HepG2 (cell line): Measurements from ENCODE around the gene MED23. TPM values are rescaled to one million over a fixed set of nuclear protein-coding genes. Genes with fewer than 3 reads are reported as not detected.

Experiments used
- ATAC-seq: fragments of 200-7000 bp; cut with Tn5 transposase; 3 replicates; pipeline ENCODE4 v1.9.1; 2020; ENCODE audit warnings: mild to moderate bottlenecking, moderate library complexity
- BruUV-seq: library from RNA; stranded (reverse); fragments of 400-500 nt; replicated peaks from 2 replicates; lab custom pipeline; 2021; lab: Mats Ljungman, UMichigan
- CTCF ChIA-PET: fragments of 300-600 bp; formaldehyde crosslinking; extraction: SDS; loops from one replicate; lab custom pipeline; 2021; ENCODE audit warnings: low total read pairs, inconsistent platforms, low intra/inter-chr PET ratio; lab: Yijun Ruan, JAX
- POLR2A ChIA-PET: fragments of 350-600 bp; sonication (Branson Sonifier 250); formaldehyde crosslinking; loops from one replicate; lab custom pipeline; 2020; ENCODE audit warnings: antibody characterized with exemption, inconsistent platforms; lab: Yijun Ruan, JAX
- DNase-seq: peaks from one replicate; pipeline ENCODE4 v3.0.0-alpha.2; 2015; ENCODE audit warnings: low spot score
- FAIRE-seq: peaks from 3 replicates; lab custom pipeline; 2011; peaks lifted over from hg19 to GRCh38; lab: Jason Lieb, UNC
- H2AFZ ChIP-seq: one replicate; pipeline ENCODE4 v1.6.1; 2011; ENCODE audit warnings: low read length, inconsistent platforms
- H3K27ac ChIP-seq: fragments of 300-600 bp; 3 replicates; pipeline ENCODE4 v1.8.0; 2011; ENCODE audit warnings: mixed run types, mild to moderate bottlenecking, mixed read lengths, low read length, inconsistent platforms; ENCODE audit not compliant: insufficient read depth; ENCODE audit errors: extremely low read length
- H3K27me3 ChIP-seq, 2 experiments: fragments of 200-600 bp in 1 of 2; 2 replicates in 1 of 2; 3 replicates in 1 of 2; pipeline versions ENCODE4 v1.6.0 to v1.8.0; 2011; ENCODE audit warnings: low read length in 2 of 2, mild to moderate bottlenecking in 2 of 2, moderate library complexity in 2 of 2, inconsistent platforms in 1 of 2; ENCODE audit not compliant: insufficient read depth in 2 of 2, control insufficient read depth in 1 of 2
- H3K36me3 ChIP-seq, 2 experiments: fragments of 200-600 bp in 1 of 2; replicated peaks in 1 of 2; 2 replicates in 1 of 2; 3 replicates in 1 of 2; pipeline versions ENCODE4 v1.5.1 to v1.8.0; 2011; ENCODE audit warnings: low read length in 2 of 2, inconsistent platforms in 1 of 2; ENCODE audit not compliant: insufficient read depth in 2 of 2, control insufficient read depth in 1 of 2
- H3K4me1 ChIP-seq: 2 replicates; pipeline ENCODE4 v1.5.1; 2012; ENCODE audit warnings: low read length, inconsistent platforms; ENCODE audit not compliant: insufficient read depth
- H3K4me2 ChIP-seq: 2 replicates; pipeline ENCODE4 v1.6.0; 2011; ENCODE audit warnings: low read depth, low read length, inconsistent platforms
- H3K4me3 ChIP-seq, 3 experiments: fragments of 200-600 bp in 1 of 3; sonication (generic), shearing (Covaris generic) in 1 of 3; replicated peaks in 1 of 3; 2 replicates each; pipeline ENCODE4 v1.5.1; 2011 to 2016; ENCODE audit warnings: low read length in 3 of 3, inconsistent platforms in 2 of 3, low read depth in 2 of 3, mild to moderate bottlenecking in 2 of 3, control low read depth in 1 of 3, mixed read lengths in 1 of 3; ENCODE audit not compliant: insufficient read depth in 1 of 3
- H3K79me2 ChIP-seq: one replicate; pipeline ENCODE4 v1.6.1; 2011; ENCODE audit warnings: low read length, inconsistent platforms; ENCODE audit not compliant: insufficient read depth
- H3K9ac ChIP-seq: 2 replicates; pipeline ENCODE4 v1.6.0; 2011; ENCODE audit warnings: mild to moderate bottlenecking, low read depth, low read length, inconsistent platforms; ENCODE audit not compliant: insufficient read depth
- H3K9me3 ChIP-seq: 2 replicates; pipeline ENCODE4 v1.5.1; 2012; ENCODE audit warnings: mild to moderate bottlenecking, low read length
- H4K20me1 ChIP-seq: 2 replicates; pipeline ENCODE4 v1.6.0; 2011; ENCODE audit warnings: inconsistent platforms, mild to moderate bottlenecking, low read length, moderate library complexity; ENCODE audit not compliant: insufficient read depth
- AKAP8 ChIP-seq: sonication (generic); formaldehyde crosslinking; IDR thresholded peaks from 2 replicates; pipeline ENCODE4 v1.5.1; 2020; ENCODE audit warnings: mild to moderate bottlenecking, missing genetic modification reagents
- CENPX ChIP-seq: sonication (generic); formaldehyde crosslinking; IDR thresholded peaks from 2 replicates; pipeline ENCODE4 v1.9.0; 2021; ENCODE audit warnings: mild to moderate bottlenecking, missing genetic modification reagents, moderate library complexity
- CREM ChIP-seq, 2 experiments: sonication (generic) in 1 of 2; formaldehyde crosslinking in 1 of 2; IDR thresholded peaks; 2 replicates each; pipeline versions ENCODE4 v1.4.0 to v1.6.1; 2016 to 2020; ENCODE audit warnings: antibody characterized with exemption in 1 of 2, mild to moderate bottlenecking in 1 of 2, missing genetic modification reagents in 1 of 2
- ESRRA ChIP-seq: sonication (generic); formaldehyde crosslinking; IDR thresholded peaks from 2 replicates; pipeline ENCODE4 v1.5.1; 2020; ENCODE audit warnings: mild to moderate bottlenecking, low read depth, missing genetic modification reagents
- FLYWCH1 ChIP-seq: sonication (generic); formaldehyde crosslinking; IDR thresholded peaks from 2 replicates; pipeline ENCODE4 v1.8.1; 2023; ENCODE audit warnings: mild to moderate bottlenecking, missing genetic modification reagents
- GTF2F1 ChIP-seq: fragments of 150-350 bp; IDR thresholded peaks from 2 replicates; pipeline ENCODE4 v1.6.1; 2014; ENCODE audit warnings: low read length
- ISX ChIP-seq: sonication (generic); formaldehyde crosslinking; conservative IDR thresholded peaks from 2 replicates; pipeline ENCODE4 v1.5.0; 2020; ENCODE audit warnings: missing genetic modification reagents
- JARID2 ChIP-seq: sonication (generic); formaldehyde crosslinking; IDR thresholded peaks from 2 replicates; pipeline ENCODE4 v1.8.1; 2023; ENCODE audit warnings: missing genetic modification reagents, inconsistent platforms; ENCODE audit not compliant: insufficient replicate concordance
- KDM3A ChIP-seq: IDR thresholded peaks from 2 replicates; pipeline ENCODE4 v1.6.1; 2018; ENCODE audit warnings: low read depth, missing compliant biosample characterization
- MIER2 ChIP-seq: IDR thresholded peaks from 2 replicates; pipeline ENCODE4 v1.6.1; 2016; ENCODE audit warnings: missing biosample characterization, missing genetic modification reagents
- NFIB ChIP-seq: sonication (generic); formaldehyde crosslinking; IDR thresholded peaks from 2 replicates; pipeline ENCODE4 v1.9.0; 2021; ENCODE audit warnings: missing genetic modification reagents, mild to moderate bottlenecking, borderline replicate concordance
- RFXAP ChIP-seq: sonication (generic); formaldehyde crosslinking; IDR thresholded peaks from 2 replicates; pipeline ENCODE4 v1.4.0; 2020; ENCODE audit warnings: missing genetic modification reagents, borderline replicate concordance
- RORA ChIP-seq: sonication (generic); formaldehyde crosslinking; IDR thresholded peaks from 2 replicates; pipeline ENCODE4 v1.5.0; 2020; ENCODE audit warnings: mild to moderate bottlenecking, missing genetic modification reagents, moderate library complexity
- TBL1XR1 ChIP-seq: fragments of 150-350 bp; IDR thresholded peaks from 2 replicates; pipeline ENCODE4 v1.6.1; 2014; ENCODE audit warnings: borderline replicate concordance, low read length; ENCODE audit not compliant: partially characterized antibody
- TSC22D2 ChIP-seq: sonication (generic); formaldehyde crosslinking; IDR thresholded peaks from 2 replicates; pipeline ENCODE4 v1.5.1; 2020; ENCODE audit warnings: missing genetic modification reagents, mild to moderate bottlenecking, borderline replicate concordance
- ZKSCAN5 ChIP-seq: sonication (generic); formaldehyde crosslinking; IDR thresholded peaks from 2 replicates; pipeline ENCODE4 v1.5.1; 2020; ENCODE audit warnings: mild to moderate bottlenecking, missing genetic modification reagents
- ZNF205 ChIP-seq: IDR thresholded peaks from 2 replicates; pipeline ENCODE4 v1.6.1; 2018; ENCODE audit warnings: missing biosample characterization, missing genetic modification reagents
- ZNF235 ChIP-seq: sonication (generic); formaldehyde crosslinking; IDR thresholded peaks from 2 replicates; pipeline ENCODE4 v1.8.1; 2023; ENCODE audit warnings: mild to moderate bottlenecking, missing genetic modification reagents, borderline replicate concordance
- ZNF510 ChIP-seq: sonication (generic); formaldehyde crosslinking; IDR thresholded peaks from 2 replicates; pipeline ENCODE4 v1.4.0; 2020; ENCODE audit warnings: low read depth, mild to moderate bottlenecking, missing genetic modification reagents
- whole genome bisulfite sequencing: methylation state at CpG from one replicate; pipeline ENCODE4 v1.1.6; 2017; ENCODE audit warnings: low lambda C conversion rate; 5-methylcytosine and 5-hydroxymethylcytosine counted together
- in situ Hi-C: cut with HindIII; loops from 2 replicates; pipeline ENCODE4 v1.10.0; 2017; ENCODE audit warnings: low pct_unique_long_range_greater_than_20kb; ENCODE audit not compliant: extremely low pct_ligation_motif_present
- intact Hi-C: fragments of 100-400 bp; cut with micrococcal nuclease; formaldehyde crosslinking; loops from one replicate; pipeline ENCODE4 v1.10.0; 2022; ENCODE audit not compliant: unreplicated experiment
- polyA plus RNA-seq, 8 experiments: library from polyadenylated mRNA; depleted of rRNA in 3 of 8; stranded (reverse) in 7 of 8; unstranded in 1 of 8; fragments of >200 nt; fragmentation: Illumina TruSeq in 4 of 8; extraction: Trizol in 4 of 8; gene quantifications; 2 replicates each; pipeline versions ENCODE4 v1.2.1 to v1.2.3, GENCODE V29; 2011 to 2016; ENCODE audit warnings: low read depth in 4 of 8, missing spikeins in 1 of 8, mixed read lengths in 1 of 8; ENCODE audit not compliant: insufficient read depth in 1 of 8
- total RNA-seq, 5 experiments: library from RNA; depleted of rRNA; stranded (reverse); fragments of >200 nt; fragmentation: Illumina TruSeq; extraction: Trizol; gene quantifications; 2 replicates each; pipeline ENCODE4 v1.2.3, GENCODE V29; 2016; ENCODE audit warnings: low read depth in 1 of 5
- TF ChIP-seq, protein P1 (sequence below): sonication (generic); formaldehyde crosslinking; IDR thresholded peaks from 2 replicates; pipeline ENCODE4 v1.5.0; 2020; ENCODE audit warnings: mild to moderate bottlenecking, missing genetic modification reagents

MED23 gene
- total and polyA plus RNA-seq, 2 of the 13 experiments (the other 11 are each of a cell fraction or from before 2014, with no cell fraction given): 34.9 to 50.5 TPM

DNA sequence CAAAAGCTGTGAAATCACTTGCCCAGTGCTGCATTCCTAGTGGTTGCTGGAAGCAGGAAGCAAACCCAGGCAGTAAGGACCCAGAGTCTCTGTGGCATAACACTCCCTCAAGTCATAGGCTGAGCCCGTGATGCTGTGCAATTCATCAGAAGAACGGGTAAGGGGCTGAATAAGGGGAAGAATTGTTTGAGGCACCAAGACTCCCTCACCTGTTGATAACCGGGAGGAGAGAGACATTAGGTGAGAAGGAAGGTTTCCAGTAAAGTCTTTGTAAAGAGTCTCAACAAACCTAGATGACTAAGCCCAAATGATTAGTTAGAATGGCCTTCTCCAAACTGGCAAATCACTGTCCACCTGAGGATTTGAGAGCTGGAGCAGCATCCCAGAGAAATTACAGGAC lies 27.3 kb upstream of the MED23 start:
- no TSS peak for BruUV-seq
- DNase-seq: no peak
- no peak for FAIRE-seq
- Histone ChIP-seq H3K27me3 (no peaks in the 10 kb centered on the region), H2AFZ (no peak overlapping the region), H3K4me3 (no peak overlapping the region), H4K20me1 (no peaks in the 10 kb centered on the region), H3K4me1 (no peaks in the 10 kb centered on the region), H3K9me3 (no peaks in the 10 kb centered on the region), H3K79me2 (no peaks in the 10 kb centered on the region), H3K27ac (no peak overlapping the region), H3K4me2 (no peak overlapping the region), H3K9ac (no peak overlapping the region), H3K36me3 (peaks cover 32 to 86% of the 10 kb centered on the region in 2 experiments)
- in situ Hi-C loops: no loop called here
- ATAC-seq: no peak
- POLR2A ChIA-PET: no interaction called here
- no peak for TF ChIP-seq ISX (CRISPR knock-in tag)
- TF ChIP-seq TBL1XR1: no peak
- TF ChIP-seq, protein P1, sequence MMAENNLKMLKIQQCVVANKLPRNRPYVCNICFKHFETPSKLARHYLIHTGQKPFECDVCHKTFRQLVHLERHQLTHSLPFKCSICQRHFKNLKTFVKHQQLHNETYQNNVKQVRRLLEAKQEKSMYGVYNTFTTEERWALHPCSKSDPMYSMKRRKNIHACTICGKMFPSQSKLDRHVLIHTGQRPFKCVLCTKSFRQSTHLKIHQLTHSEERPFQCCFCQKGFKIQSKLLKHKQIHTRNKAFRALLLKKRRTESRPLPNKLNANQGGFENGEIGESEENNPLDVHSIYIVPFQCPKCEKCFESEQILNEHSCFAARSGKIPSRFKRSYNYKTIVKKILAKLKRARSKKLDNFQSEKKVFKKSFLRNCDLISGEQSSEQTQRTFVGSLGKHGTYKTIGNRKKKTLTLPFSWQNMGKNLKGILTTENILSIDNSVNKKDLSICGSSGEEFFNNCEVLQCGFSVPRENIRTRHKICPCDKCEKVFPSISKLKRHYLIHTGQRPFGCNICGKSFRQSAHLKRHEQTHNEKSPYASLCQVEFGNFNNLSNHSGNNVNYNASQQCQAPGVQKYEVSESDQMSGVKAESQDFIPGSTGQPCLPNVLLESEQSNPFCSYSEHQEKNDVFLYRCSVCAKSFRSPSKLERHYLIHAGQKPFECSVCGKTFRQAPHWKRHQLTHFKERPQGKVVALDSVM (CRISPR knock-in tag): no peak
- TF ChIP-seq ZNF510 (CRISPR knock-in tag): no peak
- CTCF ChIA-PET: no interaction called here
- intact Hi-C loops: no loop called here
- WGBS: 95% methylated on average over 3 of the region's 3 CpGs

DNA sequence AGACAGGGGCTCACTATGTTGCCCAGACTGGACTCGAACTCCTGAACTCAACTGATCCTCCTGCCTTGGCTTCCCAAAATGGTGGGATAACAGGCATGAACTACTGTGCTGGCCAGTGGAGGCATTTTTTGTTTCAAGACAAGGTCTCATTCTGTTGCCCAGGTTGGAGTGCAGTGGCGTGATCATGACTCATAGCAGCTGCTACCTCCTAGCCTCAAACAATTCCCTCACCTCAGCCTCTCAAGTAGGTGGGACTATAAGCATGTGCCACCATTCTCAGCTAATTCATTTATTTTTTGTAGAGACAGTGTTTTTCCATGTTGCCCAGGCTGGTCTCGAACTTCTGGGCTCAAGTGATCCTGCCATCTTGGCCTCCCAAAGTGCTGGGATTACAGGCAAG lies 26.3 kb upstream of the MED23 start:
- H2AFZ ChIP-seq: no peak overlapping the region
- ChIA-PET CTCF (no interaction called here), POLR2A (no interaction called here)
- peaks cover 34 to 88% of the 10 kb centered on the region in 2 experiments for H3K36me3 ChIP-seq
- H3K27ac ChIP-seq: no peak overlapping the region
- H3K4me3 ChIP-seq: no peak overlapping the region
- H3K27me3 ChIP-seq: no peaks in the 10 kb centered on the region
- no peaks in the 10 kb centered on the region for H3K9me3 ChIP-seq
- H3K4me2 ChIP-seq: no peak overlapping the region
- WGBS: 95% methylated on average over 3 of the region's 3 CpGs
- H3K79me2 ChIP-seq: no peaks in the 10 kb centered on the region
- DNase-seq (no peak), FAIRE-seq (no peak), ATAC-seq (no peak)
- H3K9ac ChIP-seq: no peak overlapping the region
- H4K20me1 ChIP-seq: no peaks in the 10 kb centered on the region
- BruUV-seq: no TSS peak
- in situ Hi-C loops (no loop called here), intact Hi-C loops (no loop called here)
- H3K4me1 ChIP-seq: no peaks in the 10 kb centered on the region
- TF ChIP-seq JARID2 (no peak), NFIB (CRISPR knock-in tag) (no peak), MIER2 (CRISPR knock-in tag) (no peak), KDM3A (CRISPR knock-in tag) (no peak), CREM (IDR thresholded peaks at IDR 0.05) (no peak), CREM (CRISPR knock-in tag; IDR thresholded peaks at IDR 0.05) (no peak), GTF2F1 (no peak), RFXAP (no peak), AKAP8 (CRISPR knock-in tag) (no peak), CENPX (CRISPR knock-in tag) (no peak), ESRRA (CRISPR knock-in tag) (no peak), ZKSCAN5 (no peak), TSC22D2 (CRISPR knock-in tag) (no peak), ZNF235 (CRISPR knock-in tag) (no peak), FLYWCH1 (CRISPR knock-in tag) (no peak), ZNF205 (CRISPR knock-in tag) (no peak), RORA (CRISPR knock-in tag) (no peak)
